DND-41 (cell line): ENCODE measurements around the gene FHIT.

Experiments
- CTCF ChIP-seq: IDR thresholded peaks from 2 replicates; pipeline ENCODE4 v1.5.1; 2012; ENCODE audit warnings: borderline replicate concordance, low read length, moderate library complexity, mild to moderate bottlenecking; ENCODE audit not compliant: poor library complexity, severe bottlenecking; ENCODE audit errors: extremely low read depth
- EZH2 ChIP-seq: IDR thresholded peaks from 3 replicates; pipeline ENCODE4 v1.6.1; 2012; ENCODE audit warnings: borderline replicate concordance, low read depth, mild to moderate bottlenecking, moderate library complexity, low read length, inconsistent platforms; ENCODE audit not compliant: severe bottlenecking

- TF ChIP-seq CTCF (no peak), EZH2 (no peak)
Observed at GRCh38 chr3:61300786-61301185, 49.5 kb upstream of the FHIT start.
